ENCODE measurements around the gene RGS7. TPM values are rescaled to one million over a fixed set of nuclear protein-coding genes. Genes with fewer than 3 reads are reported as not detected.

RGS7 gene
- total RNA-seq, 1 experiment from 2014 or later, result 1.5 TPM

DNA sequence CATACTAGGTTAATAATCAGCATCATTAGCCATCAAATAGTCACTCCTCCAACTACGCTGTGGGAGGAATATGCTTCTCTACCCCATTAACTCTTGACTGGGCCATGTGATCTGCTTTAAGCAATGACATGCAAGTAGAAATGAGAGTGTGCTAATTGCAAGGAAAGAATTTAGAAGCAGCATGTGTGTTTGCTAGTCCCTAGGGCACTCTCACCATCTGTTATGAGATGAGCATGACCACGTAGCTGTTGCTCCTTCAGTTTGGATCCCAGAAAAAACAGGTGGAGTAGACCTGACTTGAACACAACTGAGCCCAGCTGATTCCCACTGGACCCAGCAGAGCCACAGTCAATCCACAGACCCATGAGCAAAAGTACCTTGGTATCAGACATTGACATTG is 19.7 kb upstream of the RGS7 start:
- DNase-seq, result no peak
- no peaks in the 10 kb centered on the region for H3K79me2 ChIP-seq (ENCODE audit: insufficient read depth, low read length)
- H3K9me3 ChIP-seq (ENCODE audit: control insufficient read depth, low read depth, low read length), result no peaks in the 10 kb centered on the region
- H3K27ac ChIP-seq (ENCODE audit: insufficient read length, low read depth, low read length), result no peak overlapping the region
- Mint-ChIP-seq H3K27me3 (ENCODE audit: low read depth) (no peaks in the 10 kb centered on the region), H3K36me3 (ENCODE audit: insufficient read depth in 1 of 3, low read depth in 3 of 3) (no peaks in the 10 kb centered on the region), H3K4me3 (no peak overlapping the region), H3K27ac (no peak overlapping the region), H3K9me3 (peaks cover 2 to 3% of the 10 kb centered on the region in 2 experiments; a peak in 3 of 5 replicates), H3K4me1 (no peaks in the 10 kb centered on the region)
- H2BK12ac ChIP-seq (ENCODE audit: insufficient read length, low read depth, low read length), result no peak overlapping the region
- TF ChIP-seq, protein P1, sequence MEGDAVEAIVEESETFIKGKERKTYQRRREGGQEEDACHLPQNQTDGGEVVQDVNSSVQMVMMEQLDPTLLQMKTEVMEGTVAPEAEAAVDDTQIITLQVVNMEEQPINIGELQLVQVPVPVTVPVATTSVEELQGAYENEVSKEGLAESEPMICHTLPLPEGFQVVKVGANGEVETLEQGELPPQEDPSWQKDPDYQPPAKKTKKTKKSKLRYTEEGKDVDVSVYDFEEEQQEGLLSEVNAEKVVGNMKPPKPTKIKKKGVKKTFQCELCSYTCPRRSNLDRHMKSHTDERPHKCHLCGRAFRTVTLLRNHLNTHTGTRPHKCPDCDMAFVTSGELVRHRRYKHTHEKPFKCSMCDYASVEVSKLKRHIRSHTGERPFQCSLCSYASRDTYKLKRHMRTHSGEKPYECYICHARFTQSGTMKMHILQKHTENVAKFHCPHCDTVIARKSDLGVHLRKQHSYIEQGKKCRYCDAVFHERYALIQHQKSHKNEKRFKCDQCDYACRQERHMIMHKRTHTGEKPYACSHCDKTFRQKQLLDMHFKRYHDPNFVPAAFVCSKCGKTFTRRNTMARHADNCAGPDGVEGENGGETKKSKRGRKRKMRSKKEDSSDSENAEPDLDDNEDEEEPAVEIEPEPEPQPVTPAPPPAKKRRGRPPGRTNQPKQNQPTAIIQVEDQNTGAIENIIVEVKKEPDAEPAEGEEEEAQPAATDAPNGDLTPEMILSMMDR (conservative IDR thresholded peaks at IDR 0.05), result no peak
- no peak overlapping the region for H4K5ac ChIP-seq (ENCODE audit: insufficient read length, low read depth, low read length)
- no peak overlapping the region for H3K9ac ChIP-seq (ENCODE audit: extremely low read depth, insufficient read length, low read length)
- H4K20me1 ChIP-seq (ENCODE audit: control insufficient read depth, insufficient read depth, insufficient read length), result no peaks in the 10 kb centered on the region
- H3K79me1 ChIP-seq (ENCODE audit: insufficient read depth, low read depth, low read length, poor library complexity, severe bottlenecking), result no peaks in the 10 kb centered on the region
- no peak overlapping the region for H3K18ac ChIP-seq (ENCODE audit: insufficient read length, low read depth, low read length)
- H3K56ac ChIP-seq (ENCODE audit: insufficient read length, low read depth, low read length), result no peak overlapping the region
- H3T11ph ChIP-seq (ENCODE audit: low read length), result no peak overlapping the region
- no peaks in the 10 kb centered on the region for H3K4me1 ChIP-seq (ENCODE audit: insufficient read depth, low read length)
- no peak overlapping the region for H4K91ac ChIP-seq (ENCODE audit: insufficient read length, low read depth, low read length)
- no CpG with 5 or more reads among the region's 2 CpGs for whole genome bisulfite sequencing (ENCODE audit: extremely low coverage, insufficient read length, low lambda C conversion rate)
- H2BK120ac ChIP-seq (ENCODE audit: low read depth, low read length, poor library complexity, severe bottlenecking), result no peak overlapping the region
- no peak overlapping the region for H2BK20ac ChIP-seq (ENCODE audit: low read depth, low read length, poor library complexity, severe bottlenecking)
- no peak overlapping the region for H2BK15ac ChIP-seq (ENCODE audit: low read depth, low read length)
- no peak overlapping the region for H2AFZ ChIP-seq (ENCODE audit: low read length)
- no peak overlapping the region for H2BK5ac ChIP-seq (ENCODE audit: insufficient read length, low read length)
- no peak overlapping the region for H3K4ac ChIP-seq (ENCODE audit: low read depth, low read length)
- no peak overlapping the region for H3K4me2 ChIP-seq (ENCODE audit: insufficient read depth, insufficient read length, low read length)
- H3K23ac ChIP-seq (ENCODE audit: insufficient read length, low read depth, low read length), result no peak overlapping the region
- H3K23me2 ChIP-seq (ENCODE audit: insufficient read length, low read depth, low read length, poor library complexity, severe bottlenecking), result no peaks in the 10 kb centered on the region
- H3K14ac ChIP-seq (ENCODE audit: insufficient read depth, low read length), result no peak overlapping the region
- no peak overlapping the region for H4K8ac ChIP-seq (replicated peaks; ENCODE audit: insufficient read length, low read depth, low read length)
- no peaks in the 10 kb centered on the region for H3K27me3 ChIP-seq (ENCODE audit: insufficient read depth, low read length)
- H2AK5ac ChIP-seq (ENCODE audit: insufficient read length, low read length), result no peak overlapping the region
